Large intestine (tissue), 3 donors: Measurements from ENCODE around the gene BBS7. TPM values are rescaled to one million over a fixed set of nuclear protein-coding genes. Genes with fewer than 3 reads are reported as not detected.

ENCODE experiments used
- DNase-seq, 2 donors: peaks; one replicate each; pipeline versions ENCODE4 v3.0.0 to v3.0.0-alpha.2; 2013
- H3K27ac ChIP-seq: one replicate; pipeline ENCODE4 v1.5.1; 2013; ENCODE audit warnings: low read length
- H3K27me3 ChIP-seq: 2 replicates; pipeline ENCODE4 v1.6.1; 2013; ENCODE audit warnings: low read length; ENCODE audit not compliant: control insufficient read depth, insufficient read depth
- H3K36me3 ChIP-seq: 2 replicates; pipeline ENCODE4 v1.6.1; 2013; ENCODE audit warnings: low read length; ENCODE audit not compliant: control insufficient read depth, insufficient read depth
- H3K4me1 ChIP-seq: one replicate; pipeline ENCODE4 v1.6.1; 2013; ENCODE audit warnings: low read length; ENCODE audit not compliant: control insufficient read depth, insufficient read depth
- H3K4me3 ChIP-seq: one replicate; pipeline ENCODE4 v1.5.1; 2013; ENCODE audit warnings: low read length
- H3K9me3 ChIP-seq: one replicate; pipeline ENCODE4 v1.6.1; 2013; ENCODE audit warnings: mild to moderate bottlenecking, low read depth, low read length, moderate library complexity; ENCODE audit not compliant: control insufficient read depth
- WGBS: methylation state at CpG from one replicate; pipeline ENCODE4 v1.1.5; 2013; ENCODE audit warnings: low lambda C conversion rate; ENCODE audit not compliant: insufficient coverage; 5-methylcytosine and 5-hydroxymethylcytosine counted together
- polyA plus RNA-seq: library from polyadenylated mRNA; unstranded; fragments of 120-200 nt; gene quantifications from one replicate; pipeline ENCODE4 v1.2.1, GENCODE V29; 2013

BBS7 gene
- polyA plus RNA-seq, 1 donor, result 17.1 TPM

- H3K4me1 ChIP-seq, result peaks cover 2% of the 10 kb centered on the region
- H3K36me3 ChIP-seq, result no peaks in the 10 kb centered on the region
- WGBS, result no CpG with 5 or more reads among the region's 5 CpGs
- H3K4me3 ChIP-seq, result no peak overlapping the region
- no peaks in the 10 kb centered on the region for H3K9me3 ChIP-seq
- peak overlapping the region; percentile 11 for H3K27ac ChIP-seq
- DNase-seq, result peak; percentile 16 to 24
- no peaks in the 10 kb centered on the region for H3K27me3 ChIP-seq
Measured at GRCh38 chr4:121794505-121795188, 75.6 kb downstream of the BBS7 start.

- Histone ChIP-seq H3K4me1 (no peaks in the 10 kb centered on the region), H3K36me3 (no peaks in the 10 kb centered on the region), H3K27me3 (no peaks in the 10 kb centered on the region), H3K27ac (no peak overlapping the region), H3K9me3 (no peaks in the 10 kb centered on the region), H3K4me3 (no peak overlapping the region)
- no CpG with 5 or more reads among the region's 2 CpGs for WGBS
- DNase-seq, result no peak
Measured at GRCh38 chr4:121792966-121793365, 77.3 kb downstream of the BBS7 start.

GRCh38 chr4:121791481-121791880 is 78.8 kb downstream of the BBS7 start:
- Histone ChIP-seq H3K9me3 (no peaks in the 10 kb centered on the region), H3K27me3 (no peaks in the 10 kb centered on the region), H3K27ac (no peak overlapping the region), H3K4me3 (no peak overlapping the region), H3K4me1 (no peaks in the 10 kb centered on the region), H3K36me3 (no peaks in the 10 kb centered on the region)
- WGBS, result no CpG with 5 or more reads among the region's 5 CpGs
- DNase-seq, result no peak

GRCh38 chr4:121790976-121791375 is 79.3 kb downstream of the BBS7 start:
- no peaks in the 10 kb centered on the region for H3K9me3 ChIP-seq
- H3K27me3 ChIP-seq, result no peaks in the 10 kb centered on the region
- H3K4me3 ChIP-seq, result no peak overlapping the region
- peak; percentile 49 to 56 for DNase-seq
- H3K36me3 ChIP-seq, result no peaks in the 10 kb centered on the region
- H3K27ac ChIP-seq, result no peak overlapping the region
- H3K4me1 ChIP-seq, result no peaks in the 10 kb centered on the region

GRCh38 chr4:121789960-121790829 is 80.1 kb downstream of the BBS7 start:
- H3K36me3 ChIP-seq, result no peaks in the 10 kb centered on the region
- no peak for DNase-seq
- no peaks in the 10 kb centered on the region for H3K4me1 ChIP-seq
- H3K4me3 ChIP-seq, result no peak overlapping the region
- no peaks in the 10 kb centered on the region for H3K9me3 ChIP-seq
- H3K27ac ChIP-seq, result no peak overlapping the region
- 83% methylated on average over 1 of the region's 3 CpGs for WGBS
- peaks cover 5% of the 10 kb centered on the region for H3K27me3 ChIP-seq

- Histone ChIP-seq H3K36me3 (no peaks in the 10 kb centered on the region), H3K27ac (no peak overlapping the region), H3K4me1 (no peaks in the 10 kb centered on the region), H3K9me3 (no peaks in the 10 kb centered on the region), H3K27me3 (peaks cover 10% of the 10 kb centered on the region), H3K4me3 (no peak overlapping the region)
- no CpG with 5 or more reads among the region's 1 CpG for WGBS
- DNase-seq, result no peak
Measured at GRCh38 chr4:121789455-121789854, 80.8 kb downstream of the BBS7 start.

GRCh38 chr4:121788896-121789295 is 81.4 kb downstream of the BBS7 start:
- Histone ChIP-seq H3K36me3 (no peaks in the 10 kb centered on the region), H3K27me3 (peaks cover 13% of the 10 kb centered on the region), H3K9me3 (no peaks in the 10 kb centered on the region), H3K4me3 (no peak overlapping the region), H3K27ac (no peak overlapping the region), H3K4me1 (no peaks in the 10 kb centered on the region)
- WGBS, result 100% methylated on average over 1 of the region's 2 CpGs
- no peak for DNase-seq

- 86% methylated on average over 1 of the region's 2 CpGs for WGBS
- Histone ChIP-seq H3K9me3 (no peaks in the 10 kb centered on the region), H3K36me3 (no peaks in the 10 kb centered on the region), H3K27ac (no peak overlapping the region), H3K4me1 (no peaks in the 10 kb centered on the region), H3K27me3 (peaks cover 13% of the 10 kb centered on the region), H3K4me3 (no peak overlapping the region)
- no peak for DNase-seq
Measured at GRCh38 chr4:121786221-121786620, 84.1 kb downstream of the BBS7 start.

- H3K4me1 ChIP-seq, result no peaks in the 10 kb centered on the region
- no peak overlapping the region for H3K27ac ChIP-seq
- no peak overlapping the region for H3K4me3 ChIP-seq
- no peaks in the 10 kb centered on the region for H3K36me3 ChIP-seq
- no CpG with 5 or more reads among the region's 4 CpGs for WGBS
- no peak for DNase-seq
- peaks cover 13% of the 10 kb centered on the region for H3K27me3 ChIP-seq
- no peaks in the 10 kb centered on the region for H3K9me3 ChIP-seq
Measured at GRCh38 chr4:121785479-121785878, 84.8 kb downstream of the BBS7 start.

- H3K36me3 ChIP-seq, result no peaks in the 10 kb centered on the region
- no peak overlapping the region for H3K4me3 ChIP-seq
- no CpG with 5 or more reads among the region's 2 CpGs for WGBS
- no peaks in the 10 kb centered on the region for H3K4me1 ChIP-seq
- H3K27ac ChIP-seq, result no peak overlapping the region
- peaks cover 13% of the 10 kb centered on the region for H3K27me3 ChIP-seq
- H3K9me3 ChIP-seq, result no peaks in the 10 kb centered on the region
- DNase-seq, result no peak
Measured at GRCh38 chr4:121784975-121785374, 85.3 kb downstream of the BBS7 start.
